ENCODE measurements around the gene ATP6AP1. TPM values are rescaled to one million over a fixed set of nuclear protein-coding genes. Genes with fewer than 3 reads are reported as not detected.

Gene ATP6AP1
- total RNA-seq, 6 experiments from 2014 or later, result 26.5 to 41.4 (median 32.4) TPM

GRCh38 chrX:154430916-154431315 lies 2.4 kb downstream of the ATP6AP1 start:
- H3K9me3 ChIP-seq, result no peaks in the 10 kb centered on the region
- intact Hi-C loops (cut with DNase I), result no loop called here
- TF ChIP-seq POLR2A (IDR thresholded peaks at IDR 0.05), result no peak
- no peak for TF ChIP-seq CTCF (IDR thresholded peaks at IDR 0.05)
- no peak for DNase-seq
- ATAC-seq, result no peak
- 60% methylated on average over 7 of the region's 7 CpGs for WGBS (ENCODE audit: insufficient coverage, low coverage, low lambda C conversion rate, missing lambda C conversion rate)
- no peaks in the 10 kb centered on the region for H3K27me3 ChIP-seq
- no peak overlapping the region for H3K4me3 ChIP-seq
- H3K36me3 ChIP-seq, result peaks cover 0 to 2% (median 0%) of the 10 kb centered on the region in 4 donors
- H3K27ac ChIP-seq, result no peak overlapping the region
- peaks cover 0 to 11% (median 0%) of the 10 kb centered on the region in 4 donors for H3K4me1 ChIP-seq

GRCh38 chrX:154431341-154431740 lies 2.9 kb downstream of the ATP6AP1 start:
- no peak for DNase-seq
- no peak overlapping the region for H3K4me3 ChIP-seq
- no peaks in the 10 kb centered on the region for H3K27me3 ChIP-seq
- intact Hi-C loops (cut with DNase I), result no loop called here
- peaks cover 0 to 2% (median 0%) of the 10 kb centered on the region in 4 donors for H3K36me3 ChIP-seq
- peak in 2 of 4 donors; percentile 2 to 11 for ATAC-seq
- H3K27ac ChIP-seq, result no peak overlapping the region
- no peak for TF ChIP-seq CTCF (IDR thresholded peaks at IDR 0.05)
- no peak for TF ChIP-seq POLR2A (IDR thresholded peaks at IDR 0.05)
- H3K9me3 ChIP-seq, result no peaks in the 10 kb centered on the region
- peaks cover 0 to 11% (median 0%) of the 10 kb centered on the region in 4 donors for H3K4me1 ChIP-seq
- 77% methylated on average over 4 of the region's 5 CpGs for WGBS (ENCODE audit: insufficient coverage, low coverage, low lambda C conversion rate, missing lambda C conversion rate)

GRCh38 chrX:154432210-154432609 lies 3.7 kb downstream of the ATP6AP1 start:
- intact Hi-C loops (cut with DNase I), result no loop called here
- H3K36me3 ChIP-seq, result peaks cover 0 to 2% (median 0%) of the 10 kb centered on the region in 4 donors
- H3K4me1 ChIP-seq, result peaks cover 0 to 9% (median 0%) of the 10 kb centered on the region in 4 donors
- TF ChIP-seq POLR2A (IDR thresholded peaks at IDR 0.05), result no peak
- no peak for TF ChIP-seq CTCF (IDR thresholded peaks at IDR 0.05)
- H3K27ac ChIP-seq, result no peak overlapping the region
- DNase-seq (no peak), ATAC-seq (no peak)
- H3K27me3 ChIP-seq, result no peaks in the 10 kb centered on the region
- no peaks in the 10 kb centered on the region for H3K9me3 ChIP-seq
- WGBS (ENCODE audit: insufficient coverage, low coverage, low lambda C conversion rate, missing lambda C conversion rate), result no CpG with 5 or more reads among the region's 8 CpGs
- no peak overlapping the region for H3K4me3 ChIP-seq

- TF ChIP-seq POLR2A (IDR thresholded peaks at IDR 0.05) (no peak), CTCF (IDR thresholded peaks at IDR 0.05) (no peak)
- intact Hi-C loops (cut with DNase I), result no loop called here
- no peaks in the 10 kb centered on the region for H3K27me3 ChIP-seq
- DNase-seq (no peak), ATAC-seq (no peak)
- WGBS (ENCODE audit: insufficient coverage, low coverage, low lambda C conversion rate, missing lambda C conversion rate), result no CpG with 5 or more reads among the region's 7 CpGs
- H3K4me1 ChIP-seq, result peaks cover 0 to 5% (median 0%) of the 10 kb centered on the region in 4 donors
- no peaks in the 10 kb centered on the region for H3K9me3 ChIP-seq
- H3K27ac ChIP-seq, result no peak overlapping the region
- H3K4me3 ChIP-seq, result no peak overlapping the region
- peaks cover 0 to 2% (median 0%) of the 10 kb centered on the region in 4 donors for H3K36me3 ChIP-seq
Observed at GRCh38 chrX:154433605-154434004, 5.1 kb downstream of the ATP6AP1 start.
